Measurements from ENCODE around the gene ZDHHC18. TPM values are rescaled to one million over a fixed set of nuclear protein-coding genes. Genes with fewer than 3 reads are reported as not detected.
"Not testable (repeated sequence)": the region's sequence is repeated elsewhere in the genome, so short reads cannot be mapped to it uniquely, and the experiment has no call there.

ZDHHC18 gene
- total RNA-seq, 1 donor from 2014 or later = 27.0 TPM

DNA sequence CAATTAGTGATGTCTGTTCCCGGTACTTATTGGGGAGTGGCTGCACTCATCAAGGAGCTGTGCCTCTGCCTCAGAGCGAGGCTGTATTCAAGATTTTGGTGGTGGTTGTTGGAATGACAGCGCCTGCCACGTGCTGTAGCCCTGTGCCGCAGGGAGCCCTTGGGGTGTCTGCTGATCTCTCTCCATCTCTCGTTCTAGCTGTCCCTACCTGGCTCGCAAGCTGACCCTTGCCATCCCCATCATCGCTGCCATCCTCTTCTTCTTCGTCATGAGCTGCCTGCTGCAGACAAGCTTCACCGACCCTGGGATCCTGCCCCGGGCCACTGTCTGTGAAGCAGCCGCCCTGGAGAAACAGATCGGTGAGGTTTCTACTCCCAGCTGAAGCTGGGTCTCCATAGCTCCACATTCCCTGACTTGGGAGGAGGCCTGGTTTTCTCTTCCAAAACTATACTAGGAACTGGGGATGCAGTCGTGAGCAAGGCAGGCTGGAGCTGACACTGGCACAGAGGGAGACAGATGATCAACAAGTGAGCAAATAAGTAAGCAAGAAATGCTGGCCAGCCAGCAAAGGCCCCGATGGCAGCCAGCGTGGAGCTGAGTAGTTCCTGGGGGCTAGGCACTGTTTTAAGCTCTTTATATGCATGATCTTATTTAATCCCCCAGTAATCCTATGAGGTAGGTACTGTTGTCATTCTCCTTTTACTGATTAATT is 5.9 kb downstream of the ZDHHC18 start:
- TF ChIP-seq CTCF (IDR thresholded peaks at IDR 0.05; ENCODE audit: insufficient read depth, low read length, poor library complexity, severe bottlenecking) = no peak
- peaks cover 1% of the 10 kb centered on the region for H3K36me3 ChIP-seq (ENCODE audit: control insufficient read depth, insufficient read depth, low read length)
- no peaks in the 10 kb centered on the region for H3K27me3 ChIP-seq (ENCODE audit: control insufficient read depth, insufficient read depth, low read length)
- H3K4me3 ChIP-seq (ENCODE audit: low read depth, low read length) = no peak overlapping the region
- no peak for DNase-seq (ENCODE audit: low read depth)

DNA sequence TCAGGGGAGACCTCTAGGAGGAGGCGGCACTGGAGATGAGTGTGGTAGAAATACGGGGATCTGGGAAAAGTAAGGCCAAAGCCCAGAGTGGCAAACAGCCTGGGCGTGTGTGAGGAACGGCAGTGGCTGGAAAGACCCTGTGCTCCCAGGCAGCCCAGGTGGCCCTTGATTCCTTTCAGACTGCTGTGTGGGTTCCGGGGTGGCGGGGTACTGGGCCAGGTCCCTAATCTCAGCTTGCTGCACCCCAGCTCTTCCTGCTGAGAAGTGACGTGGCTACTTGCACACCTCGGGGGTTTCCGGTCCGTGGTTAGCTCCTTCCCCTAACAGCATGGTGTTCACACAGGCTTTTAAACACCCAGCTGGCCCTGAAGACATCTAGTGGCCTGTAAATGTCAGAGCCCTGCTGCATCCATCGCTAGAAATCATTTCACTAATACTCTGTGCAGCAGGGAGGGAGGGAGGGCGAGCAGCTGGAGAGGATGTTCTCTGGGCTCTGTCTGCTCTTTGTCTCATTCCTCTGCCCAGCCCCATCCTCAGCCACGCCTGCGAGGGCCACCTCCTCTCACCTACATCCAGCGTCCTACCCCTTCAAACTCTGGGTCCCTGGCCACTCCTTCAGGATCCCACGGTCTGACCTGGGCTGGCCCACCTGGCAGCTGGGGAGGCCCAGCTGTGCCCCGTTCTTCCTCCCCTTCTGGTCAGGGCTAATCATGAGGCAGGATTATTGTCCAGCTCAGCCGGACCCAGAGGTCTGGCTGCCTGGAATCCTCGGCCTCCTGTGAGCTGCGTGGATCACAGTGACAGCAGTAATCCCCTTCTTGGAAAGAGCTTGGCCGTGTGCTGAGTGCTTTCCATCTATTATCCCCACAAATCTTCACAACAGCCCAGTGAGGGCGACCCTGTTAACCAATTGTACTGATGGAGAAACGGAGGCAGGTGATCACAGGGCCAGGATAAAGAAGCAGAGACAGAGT is 7.2 kb downstream of the ZDHHC18 start:
- TF ChIP-seq CTCF (IDR thresholded peaks at IDR 0.05; ENCODE audit: insufficient read depth, low read length, poor library complexity, severe bottlenecking) = no peak
- Histone ChIP-seq H3K4me3 (ENCODE audit: low read depth, low read length) (no peak overlapping the region), H3K27me3 (ENCODE audit: control insufficient read depth, insufficient read depth, low read length) (no peaks in the 10 kb centered on the region), H3K36me3 (ENCODE audit: control insufficient read depth, insufficient read depth, low read length) (peaks cover 1% of the 10 kb centered on the region)
- DNase-seq (ENCODE audit: low read depth) = no peak

- DNase-seq (ENCODE audit: low read depth); H3K27me3 ChIP-seq (ENCODE audit: control insufficient read depth, insufficient read depth, low read length); H3K4me3 ChIP-seq (ENCODE audit: low read depth, low read length); H3K36me3 ChIP-seq (ENCODE audit: control insufficient read depth, insufficient read depth, low read length): not testable (repeated sequence)
Measured at GRCh38 chr1:26837665-26838064, 11.2 kb downstream of the ZDHHC18 start.

- no peak overlapping the region for H3K4me3 ChIP-seq (ENCODE audit: low read depth, low read length)
- no peaks in the 10 kb centered on the region for H3K27me3 ChIP-seq (ENCODE audit: control insufficient read depth, insufficient read depth, low read length)
- no peak for TF ChIP-seq CTCF (IDR thresholded peaks at IDR 0.05; ENCODE audit: insufficient read depth, low read length, poor library complexity, severe bottlenecking)
- peaks cover 2% of the 10 kb centered on the region for H3K36me3 ChIP-seq (ENCODE audit: control insufficient read depth, insufficient read depth, low read length)
- DNase-seq (ENCODE audit: low read depth) = no peak
Measured at GRCh38 chr1:26838474-26839338, 12.2 kb downstream of the ZDHHC18 start.

DNA sequence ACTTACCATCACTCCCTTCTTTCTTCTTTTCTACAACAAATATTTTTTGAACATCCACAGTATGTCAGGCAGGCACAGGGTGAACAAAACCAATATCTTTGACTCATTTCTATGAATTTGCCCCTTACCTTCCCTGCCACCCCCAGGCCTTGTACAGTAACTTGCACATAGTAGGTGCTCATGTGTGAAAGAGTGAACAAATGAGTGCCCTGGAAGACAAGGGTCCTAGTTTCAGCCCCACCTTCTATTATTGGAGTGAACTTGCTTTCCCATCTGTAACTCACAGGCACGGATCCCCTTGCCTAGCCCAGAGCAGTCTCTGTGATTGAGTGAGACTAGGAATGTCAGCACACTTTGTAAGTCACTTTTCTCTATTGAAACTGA is 12.8 kb downstream of the ZDHHC18 start:
- Histone ChIP-seq H3K27me3 (ENCODE audit: control insufficient read depth, insufficient read depth, low read length) (no peaks in the 10 kb centered on the region), H3K36me3 (ENCODE audit: control insufficient read depth, insufficient read depth, low read length) (peaks cover 2% of the 10 kb centered on the region), H3K4me3 (ENCODE audit: low read depth, low read length) (no peak overlapping the region)
- TF ChIP-seq CTCF (IDR thresholded peaks at IDR 0.05; ENCODE audit: insufficient read depth, low read length, poor library complexity, severe bottlenecking) = no peak
- DNase-seq (ENCODE audit: low read depth) = no peak

- H3K4me3 ChIP-seq (ENCODE audit: low read depth, low read length) = no peak overlapping the region
- no peaks in the 10 kb centered on the region for H3K27me3 ChIP-seq (ENCODE audit: control insufficient read depth, insufficient read depth, low read length)
- no peak for TF ChIP-seq CTCF (IDR thresholded peaks at IDR 0.05; ENCODE audit: insufficient read depth, low read length, poor library complexity, severe bottlenecking)
- peaks cover 1% of the 10 kb centered on the region for H3K36me3 ChIP-seq (ENCODE audit: control insufficient read depth, insufficient read depth, low read length)
- DNase-seq (ENCODE audit: low read depth) = no peak
Measured at GRCh38 chr1:26839779-26840178, 13.3 kb downstream of the ZDHHC18 start.

Data from kidney epithelial cell (primary cell).